AG10803 (cell line): ENCODE results near the gene ENOX2.

Experiments
- DNase-seq: peaks from one replicate; pipeline ENCODE4 v3.0.0; 2010; ENCODE audit warnings: low read depth
- H3K4me3 ChIP-seq: 2 replicates; pipeline ENCODE4 v1.5.1; 2011; ENCODE audit warnings: mild to moderate bottlenecking, low read length, control low read depth
- CTCF ChIP-seq: conservative IDR thresholded peaks from 2 replicates; pipeline ENCODE4 v1.5.1; 2011; ENCODE audit warnings: mild to moderate bottlenecking, low read length, control low read depth, inconsistent platforms

ENOX2 gene

DNA sequence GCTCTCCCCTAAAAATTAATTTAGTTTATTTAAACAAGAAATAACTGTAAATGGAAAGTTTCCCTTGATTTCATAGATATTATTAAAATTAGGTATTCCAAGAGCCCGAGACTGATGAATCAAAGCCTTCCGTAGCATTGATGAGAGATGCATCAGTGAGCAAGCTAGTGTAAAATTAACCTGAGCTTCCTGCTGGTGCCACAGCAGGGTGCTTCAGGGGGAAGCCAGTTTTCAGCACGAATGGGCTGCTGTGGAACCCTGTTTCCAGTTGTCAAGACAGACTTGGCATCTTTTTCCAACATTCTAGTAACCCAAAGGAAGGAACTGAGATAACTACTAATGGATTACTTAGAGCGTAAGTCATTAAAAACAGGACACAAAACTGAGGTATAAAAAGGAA is 279.5 kb downstream of the ENOX2 start:
- no peak for DNase-seq
- no peak for TF ChIP-seq CTCF
- no peak overlapping the region for H3K4me3 ChIP-seq

GRCh38 chrX:130615941-130616340 is 287.1 kb downstream of the ENOX2 start:
- H3K4me3 ChIP-seq = no peak overlapping the region
- TF ChIP-seq CTCF = no peak
- DNase-seq = no peak

DNA sequence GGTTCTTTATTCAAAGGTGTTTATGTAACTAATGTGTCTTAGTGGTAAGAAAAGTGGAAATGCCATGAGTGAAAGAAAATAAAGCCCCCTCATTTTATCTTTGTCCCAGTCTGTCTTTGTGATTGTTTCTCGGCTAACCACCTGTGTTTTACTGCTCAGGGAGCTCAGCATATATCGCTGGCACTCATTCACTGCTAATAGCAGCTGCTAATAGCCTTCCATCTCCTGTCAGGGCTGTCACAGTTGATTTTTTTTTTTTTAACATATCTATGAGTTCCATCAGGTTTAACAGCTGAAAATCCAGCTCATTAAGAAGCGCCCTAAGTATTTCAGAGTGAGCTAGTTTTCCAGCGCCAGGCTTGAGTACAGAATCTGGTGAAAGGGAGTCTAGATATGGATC is 295.6 kb downstream of the ENOX2 start:
- no peak for TF ChIP-seq CTCF
- H3K4me3 ChIP-seq = no peak overlapping the region
- DNase-seq = no peak

- DNase-seq = no peak
- H3K4me3 ChIP-seq = no peak overlapping the region
- no peak for TF ChIP-seq CTCF
Measured at GRCh38 chrX:130606425-130606824, 296.6 kb downstream of the ENOX2 start.

GRCh38 chrX:130604882-130605281 is 298.1 kb downstream of the ENOX2 start:
- no peak overlapping the region for H3K4me3 ChIP-seq
- DNase-seq = no peak
- no peak for TF ChIP-seq CTCF

DNA sequence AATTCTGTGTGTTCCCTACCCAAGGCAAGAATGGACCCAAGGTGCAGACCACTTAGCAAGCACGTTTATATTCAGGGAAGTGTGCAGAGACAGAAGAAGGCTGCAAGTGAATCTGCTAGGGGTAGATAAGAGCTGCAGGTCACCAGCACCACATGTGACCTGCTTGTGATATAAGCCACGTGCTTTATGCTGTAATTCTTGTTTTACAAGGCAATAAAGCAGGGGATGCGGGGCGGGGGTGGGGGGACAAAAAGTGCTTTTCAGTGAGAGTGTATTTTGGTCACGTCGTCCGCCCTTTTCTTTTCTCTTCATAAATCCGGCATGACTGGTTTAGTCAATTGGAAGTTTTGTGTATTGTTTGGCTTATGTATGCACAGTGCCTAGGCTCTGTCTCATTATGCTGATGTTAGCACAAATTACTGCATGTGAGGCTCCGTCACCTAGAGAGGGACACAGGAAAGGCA is 308.5 kb downstream of the ENOX2 start:
- H3K4me3 ChIP-seq = no peak overlapping the region
- DNase-seq = no peak
- TF ChIP-seq CTCF = no peak

- TF ChIP-seq CTCF = no peak
- no peak for DNase-seq
- H3K4me3 ChIP-seq = no peak overlapping the region
Measured at GRCh38 chrX:130593911-130594310, 309.1 kb downstream of the ENOX2 start.
